Liver (tissue), 9 donors: ENCODE measurements around the gene WDR59. TPM values are rescaled to one million over a fixed set of nuclear protein-coding genes. Genes with fewer than 3 reads are reported as not detected.
A peak's percentile ranks its signal among the peaks of the same experiment; 100 is the strongest.
"Not testable (repeated sequence)": the region's sequence is repeated elsewhere in the genome, so short reads cannot be mapped to it uniquely, and the experiment has no call there.

ENCODE experiments used
- DNase-seq: peaks from one replicate; pipeline ENCODE4 v3.0.0-alpha.2; 2017; ENCODE audit warnings: low spot score
- H3K27ac ChIP-seq, 2 donors: one replicate each; pipeline ENCODE4 v1.7.0; 2013; ENCODE audit warnings: inconsistent platforms in 2 of 2, low read length in 2 of 2, control low read depth in 1 of 2, low read depth in 1 of 2, mild to moderate bottlenecking in 1 of 2
- H3K27me3 ChIP-seq, 4 donors: one replicate each; pipeline versions ENCODE4 v1.6.1 to v1.7.0; 2013; ENCODE audit warnings: low read length in 3 of 4, inconsistent platforms in 1 of 4, mild to moderate bottlenecking in 1 of 4, moderate library complexity in 1 of 4; ENCODE audit not compliant: control insufficient read depth in 4 of 4, insufficient read depth in 4 of 4
- H3K36me3 ChIP-seq, 4 donors: one replicate each; pipeline versions ENCODE4 v1.6.1 to v1.7.0; 2013; ENCODE audit warnings: low read length in 3 of 4, mild to moderate bottlenecking in 3 of 4, low read depth in 1 of 4, moderate library complexity in 1 of 4; ENCODE audit not compliant: control insufficient read depth in 4 of 4, insufficient read depth in 3 of 4
- H3K4me1 ChIP-seq, 4 donors: one replicate each; pipeline versions ENCODE4 v1.6.1 to v1.7.0; 2013; ENCODE audit warnings: low read length in 3 of 4, mild to moderate bottlenecking in 3 of 4, moderate library complexity in 1 of 4; ENCODE audit not compliant: control insufficient read depth in 4 of 4, insufficient read depth in 4 of 4
- H3K4me3 ChIP-seq, 3 donors: one replicate each; pipeline versions ENCODE4 v1.6.1 to v1.7.0; 2013; ENCODE audit warnings: low read length in 3 of 3, control low read depth in 1 of 3, low read depth in 1 of 3, mild to moderate bottlenecking in 1 of 3
- H3K9ac ChIP-seq, 2 donors: one replicate each; pipeline ENCODE4 v1.7.0; 2013; ENCODE audit warnings: low read length in 2 of 2, mild to moderate bottlenecking in 2 of 2, moderate library complexity in 2 of 2, control low read depth in 1 of 2, low read depth in 1 of 2
- H3K9me3 ChIP-seq, 4 donors: one replicate each; pipeline versions ENCODE4 v1.6.1 to v1.7.0; 2013; ENCODE audit warnings: low read length in 3 of 4; ENCODE audit not compliant: control insufficient read depth in 4 of 4
- ATF3 ChIP-seq: IDR thresholded peaks from 2 replicates; pipeline ENCODE4 v1.6.1; 2016; ENCODE audit warnings: antibody characterized with exemption
- EGR1 ChIP-seq, 2 donors: IDR thresholded peaks; 2 replicates each; pipeline ENCODE4 v1.6.1; 2016 to 2018; ENCODE audit warnings: antibody characterized with exemption in 2 of 2, low read depth in 2 of 2
- FOXA2 ChIP-seq: IDR thresholded peaks from 2 replicates; pipeline ENCODE4 v1.6.1; 2016; ENCODE audit warnings: antibody characterized with exemption
- HNF4A ChIP-seq, 2 donors: conservative IDR thresholded peaks; 2 replicates each; pipeline ENCODE4 v1.6.1; 2016; ENCODE audit warnings: antibody characterized with exemption in 2 of 2, mild to moderate bottlenecking in 2 of 2
- HNF4G ChIP-seq: IDR thresholded peaks from 2 replicates; pipeline ENCODE4 v1.6.1; 2016; ENCODE audit warnings: antibody characterized with exemption
- JUND ChIP-seq, 2 donors: IDR thresholded peaks; 2 replicates each; pipeline ENCODE4 v1.6.1; 2016; ENCODE audit warnings: antibody characterized with exemption in 2 of 2
- MAX ChIP-seq: IDR thresholded peaks from 2 replicates; pipeline ENCODE4 v1.6.1; 2016; ENCODE audit warnings: antibody characterized with exemption
- NR2F2 ChIP-seq: IDR thresholded peaks from 2 replicates; pipeline ENCODE4 v1.6.1; 2016; ENCODE audit warnings: antibody characterized with exemption
- RAD21 ChIP-seq, 2 donors: IDR thresholded peaks; 2 replicates each; pipeline ENCODE4 v1.6.1; 2016; ENCODE audit warnings: antibody characterized with exemption in 2 of 2, mild to moderate bottlenecking in 2 of 2
- RXRA ChIP-seq, 2 donors: IDR thresholded peaks; 2 replicates each; pipeline ENCODE4 v1.6.1; 2017 to 2018; ENCODE audit warnings: antibody characterized with exemption in 2 of 2, mild to moderate bottlenecking in 1 of 2
- SP1 ChIP-seq: IDR thresholded peaks from 2 replicates; pipeline ENCODE4 v1.6.1; 2018; ENCODE audit warnings: antibody characterized with exemption, mild to moderate bottlenecking
- TAF1 ChIP-seq: conservative IDR thresholded peaks from 2 replicates; pipeline ENCODE4 v1.6.1; 2016; ENCODE audit warnings: antibody characterized with exemption, mild to moderate bottlenecking
- YY1 ChIP-seq: IDR thresholded peaks from 2 replicates; pipeline ENCODE4 v1.6.1; 2016; ENCODE audit warnings: antibody characterized with exemption, mild to moderate bottlenecking
- WGBS: extraction: QIAGEN DNeasy Blood & Tissue Kit; methylation state at CpG from one replicate; pipeline ENCODE4 v1.1.7; 2013; 5-methylcytosine and 5-hydroxymethylcytosine counted together
- polyA plus RNA-seq, 2 donors: library from polyadenylated mRNA; stranded (reverse) in 1 of 2; unstranded in 1 of 2; fragments of 200-250 nt in 1 of 2; fragments of >200 nt in 1 of 2; fragmentation: Nextera tagmentation in 1 of 2; extraction: Ambion mirVana in 1 of 2; gene quantifications; one replicate each; pipeline versions ENCODE4 v1.2.1 to v1.2.3, GENCODE V29; 2013 to 2015
- total RNA-seq, 2 donors: library from RNA; depleted of rRNA; stranded (reverse); fragments of >200 nt; gene quantifications; one replicate each; pipeline ENCODE4 v1.2.3, GENCODE V29; 2014
- TF ChIP-seq, protein P1 (sequence below): IDR thresholded peaks from 2 replicates; pipeline ENCODE4 v1.6.1; 2016; ENCODE audit warnings: antibody characterized with exemption, mild to moderate bottlenecking
- donor health status: healthy.
- donor health status: healthy.
- donor health status: healthy.
- donor health status: healthy.
- donor health status: healthy.

WDR59 gene
- total and polyA plus RNA-seq, 4 donors, result 14.1 to 30.3 (median 23.7) TPM

- peak; percentile 37 for TF ChIP-seq MAX
- peak; percentile 78 to 82 for TF ChIP-seq RXRA (IDR thresholded peaks at IDR 0.05)
- peak in 1 of 2 donors; percentile 74 for TF ChIP-seq EGR1 (IDR thresholded peaks at IDR 0.05; ENCODE audit: low read depth in 2 of 2)
- TF ChIP-seq HNF4G, result peak; percentile 6
- TF ChIP-seq HNF4A (conservative IDR thresholded peaks at IDR 0.05), result peak; percentile 59 to 68
- TF ChIP-seq SP1, result peak; percentile 76
- peak; percentile 68 for TF ChIP-seq NR2F2
- peak in 1 of 2 donors; percentile 51 for TF ChIP-seq RAD21 (IDR thresholded peaks at IDR 0.05)
- peak; percentile 86 to 95 for TF ChIP-seq JUND (IDR thresholded peaks at IDR 0.05)
- not testable (repeated sequence) for H3K9ac ChIP-seq, H3K27me3 ChIP-seq, H3K4me3 ChIP-seq, H3K4me1 ChIP-seq, H3K36me3 ChIP-seq, H3K9me3 ChIP-seq, DNase-seq
- peak overlapping the region in 1 of 2 donors; percentile 46 for H3K27ac ChIP-seq
- WGBS, result 75% methylated on average over 10 of the region's 10 CpGs
Observed at GRCh38 chr16:75026239-75026891, 41.4 kb upstream of the WDR59 start.

DNA sequence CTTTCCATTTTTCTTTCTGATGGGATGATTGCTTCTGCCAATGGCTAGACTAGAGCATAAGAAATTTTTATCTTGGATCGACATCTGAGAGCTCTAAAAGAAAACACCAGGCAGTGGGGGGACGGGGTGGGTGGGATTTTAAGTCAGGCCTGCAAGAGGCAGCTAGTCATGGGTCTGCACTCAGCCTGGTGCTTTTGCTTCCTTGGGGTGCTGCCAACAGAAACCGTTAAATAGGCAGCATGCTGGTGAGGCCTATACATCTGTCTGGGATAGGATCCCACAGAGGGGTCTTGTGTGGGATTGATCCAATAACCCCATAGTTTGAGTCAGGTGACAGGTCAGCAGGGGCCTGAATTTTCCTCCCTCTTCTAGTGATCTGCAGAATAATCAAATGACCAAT is 40.8 kb upstream of the WDR59 start:
- Histone ChIP-seq H3K27me3 (no peaks in the 10 kb centered on the region), H3K27ac (peak overlapping the region in 1 of 2 donors; percentile 46), H3K4me3 (no peak overlapping the region), H3K4me1 (peaks cover 0 to 2% (median 1%) of the 10 kb centered on the region in 4 donors), H3K9me3 (no peaks in the 10 kb centered on the region), H3K9ac (no peak overlapping the region), H3K36me3 (no peaks in the 10 kb centered on the region)
- DNase-seq, result no peak
- 80% methylated on average over 3 of the region's 3 CpGs for WGBS
- TF ChIP-seq, protein P1, sequence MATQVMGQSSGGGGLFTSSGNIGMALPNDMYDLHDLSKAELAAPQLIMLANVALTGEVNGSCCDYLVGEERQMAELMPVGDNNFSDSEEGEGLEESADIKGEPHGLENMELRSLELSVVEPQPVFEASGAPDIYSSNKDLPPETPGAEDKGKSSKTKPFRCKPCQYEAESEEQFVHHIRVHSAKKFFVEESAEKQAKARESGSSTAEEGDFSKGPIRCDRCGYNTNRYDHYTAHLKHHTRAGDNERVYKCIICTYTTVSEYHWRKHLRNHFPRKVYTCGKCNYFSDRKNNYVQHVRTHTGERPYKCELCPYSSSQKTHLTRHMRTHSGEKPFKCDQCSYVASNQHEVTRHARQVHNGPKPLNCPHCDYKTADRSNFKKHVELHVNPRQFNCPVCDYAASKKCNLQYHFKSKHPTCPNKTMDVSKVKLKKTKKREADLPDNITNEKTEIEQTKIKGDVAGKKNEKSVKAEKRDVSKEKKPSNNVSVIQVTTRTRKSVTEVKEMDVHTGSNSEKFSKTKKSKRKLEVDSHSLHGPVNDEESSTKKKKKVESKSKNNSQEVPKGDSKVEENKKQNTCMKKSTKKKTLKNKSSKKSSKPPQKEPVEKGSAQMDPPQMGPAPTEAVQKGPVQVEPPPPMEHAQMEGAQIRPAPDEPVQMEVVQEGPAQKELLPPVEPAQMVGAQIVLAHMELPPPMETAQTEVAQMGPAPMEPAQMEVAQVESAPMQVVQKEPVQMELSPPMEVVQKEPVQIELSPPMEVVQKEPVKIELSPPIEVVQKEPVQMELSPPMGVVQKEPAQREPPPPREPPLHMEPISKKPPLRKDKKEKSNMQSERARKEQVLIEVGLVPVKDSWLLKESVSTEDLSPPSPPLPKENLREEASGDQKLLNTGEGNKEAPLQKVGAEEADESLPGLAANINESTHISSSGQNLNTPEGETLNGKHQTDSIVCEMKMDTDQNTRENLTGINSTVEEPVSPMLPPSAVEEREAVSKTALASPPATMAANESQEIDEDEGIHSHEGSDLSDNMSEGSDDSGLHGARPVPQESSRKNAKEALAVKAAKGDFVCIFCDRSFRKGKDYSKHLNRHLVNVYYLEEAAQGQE, result no peak

DNA sequence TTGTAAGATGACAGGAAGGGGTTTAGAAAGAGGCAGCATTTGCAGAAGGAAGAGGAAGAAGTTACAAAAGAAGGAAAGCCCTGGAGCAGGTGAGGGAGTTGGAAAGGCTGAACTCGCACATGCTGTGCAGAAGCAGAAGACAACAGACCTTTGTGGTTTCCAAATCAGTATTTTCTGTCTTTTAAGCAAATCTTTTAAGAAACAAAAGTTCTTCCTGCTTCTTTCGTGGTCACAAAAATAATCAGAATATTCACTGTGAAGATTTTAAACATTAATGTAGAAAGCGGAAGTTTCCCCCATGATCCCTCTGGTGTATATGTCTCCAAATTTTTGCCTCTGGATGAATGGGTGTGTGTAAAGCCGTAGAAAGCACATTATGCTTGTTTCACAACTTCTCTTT is 39.7 kb upstream of the WDR59 start:
- Histone ChIP-seq H3K9ac (no peak overlapping the region), H3K27me3 (no peaks in the 10 kb centered on the region), H3K36me3 (no peaks in the 10 kb centered on the region), H3K27ac (no peak overlapping the region), H3K9me3 (no peaks in the 10 kb centered on the region), H3K4me3 (no peak overlapping the region), H3K4me1 (peaks cover 0 to 2% (median 1%) of the 10 kb centered on the region in 4 donors)
- no peak for DNase-seq
- TF ChIP-seq TAF1 (no peak), YY1 (no peak), FOXA2 (no peak), HNF4A (conservative IDR thresholded peaks at IDR 0.05) (no peak), ATF3 (no peak), NR2F2 (no peak), MAX (no peak), RAD21 (IDR thresholded peaks at IDR 0.05) (no peak)
- TF ChIP-seq, protein P1, result no peak
- WGBS, result 62% methylated on average over 4 of the region's 4 CpGs
